GM19193 (cell line): Measurements from ENCODE around the gene PRR7.

ENCODE experiments used
- POLR2A ChIP-seq: IDR thresholded peaks from 4 replicates; pipeline ENCODE4 v1.6.1; 2011; ENCODE audit not compliant: insufficient read depth, insufficient read length; ENCODE audit errors: extremely low read depth

Gene PRR7

DNA sequence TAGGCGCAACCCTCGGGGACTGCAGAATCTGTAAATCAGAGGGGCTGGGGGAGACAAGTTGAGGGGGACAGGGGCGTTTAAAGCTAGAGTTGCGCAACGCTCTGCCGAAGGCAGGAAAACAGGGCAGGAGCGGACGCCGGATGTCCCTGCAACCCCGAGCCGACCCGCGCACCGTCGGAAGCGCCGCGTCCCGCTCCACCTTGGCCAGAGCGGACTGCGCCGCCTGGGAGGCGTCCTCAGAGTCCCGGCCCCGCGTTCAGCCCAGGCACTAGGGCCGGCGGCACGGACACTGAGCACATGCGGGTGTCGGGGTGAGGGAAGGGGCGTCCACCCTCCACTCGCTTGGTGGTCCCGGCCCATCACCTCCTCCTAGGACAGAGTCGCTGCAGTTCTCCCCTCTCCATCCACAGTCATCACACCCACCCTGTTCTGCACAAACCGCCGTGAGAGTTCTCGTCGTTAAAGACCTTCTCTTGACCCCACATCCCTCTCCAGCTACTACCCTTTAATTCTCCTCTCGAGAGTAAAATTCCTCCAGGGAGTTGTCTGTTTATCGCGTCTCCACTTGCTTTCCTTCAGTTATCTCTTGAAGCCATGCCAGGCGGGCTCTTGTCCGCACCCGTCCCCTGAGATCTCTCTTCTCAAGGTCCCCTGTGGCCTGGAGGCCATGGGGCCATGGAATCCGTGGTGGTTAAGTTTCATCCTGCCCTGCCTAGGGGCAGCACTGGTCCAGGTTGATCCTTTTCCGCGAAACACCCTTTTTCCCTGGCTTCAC, 51.6 kb downstream of the PRR7 start:
- TF ChIP-seq POLR2A = no peak

DNA sequence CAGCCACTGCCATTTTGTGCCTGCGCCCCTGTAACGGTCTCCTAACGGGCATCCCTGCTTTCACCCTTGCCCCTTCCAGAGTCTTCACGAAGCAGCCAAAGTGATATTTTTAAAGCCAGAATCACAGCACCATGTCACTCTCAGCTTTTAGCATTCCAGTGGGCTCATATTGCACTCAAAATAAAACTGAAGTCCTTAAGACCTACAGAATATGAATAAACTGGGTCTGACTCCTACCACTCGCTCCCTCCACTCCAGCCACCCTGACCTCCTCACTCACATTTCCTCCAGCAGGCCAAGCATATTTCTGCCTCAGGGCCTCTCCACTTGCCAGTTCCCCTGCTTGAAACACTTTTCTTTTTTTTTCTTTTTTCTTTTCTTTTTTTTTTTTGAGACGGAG, 53.2 kb downstream of the PRR7 start:
- no peak for TF ChIP-seq POLR2A

DNA sequence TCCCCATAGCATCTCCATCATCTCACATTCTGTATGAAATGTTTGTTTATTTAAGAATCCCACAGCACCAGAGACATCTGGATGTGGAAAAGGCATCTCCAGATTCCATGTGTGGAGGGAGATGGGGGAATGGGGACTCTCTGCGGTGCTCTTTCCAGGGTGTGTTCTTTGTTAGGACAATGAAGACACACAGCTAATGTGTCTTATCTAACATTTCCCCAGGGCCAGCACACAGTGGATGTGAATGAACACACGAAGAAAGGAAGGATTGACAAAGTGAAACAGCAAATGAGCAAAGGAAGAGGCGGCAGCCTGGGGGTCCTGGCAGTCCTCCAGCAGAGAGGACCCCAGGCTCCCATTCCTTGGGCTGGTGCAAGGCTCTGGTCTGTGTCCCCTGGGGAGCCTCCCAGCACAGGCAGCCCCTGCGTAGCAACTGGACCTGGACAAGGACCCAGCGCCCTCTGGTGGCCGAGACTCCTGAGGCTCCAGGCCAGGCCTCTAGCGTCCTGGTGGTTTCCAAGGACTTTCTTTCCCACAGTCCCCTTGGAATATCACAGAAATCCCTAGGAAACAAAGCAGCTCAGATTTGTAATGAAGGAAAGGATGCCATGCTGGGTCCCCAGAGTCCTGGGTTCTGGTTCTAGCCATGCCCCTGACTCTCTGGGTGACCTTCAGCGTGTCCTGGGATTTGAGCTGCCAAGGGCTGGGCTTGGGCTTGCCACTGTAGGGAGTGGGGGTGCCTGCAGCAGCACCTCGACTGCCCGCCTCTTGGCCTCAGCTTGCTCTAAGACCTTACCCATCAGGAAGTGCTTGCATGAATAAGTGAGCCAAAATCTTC, 54.3 kb downstream of the PRR7 start:
- TF ChIP-seq POLR2A = peak; percentile 41

DNA sequence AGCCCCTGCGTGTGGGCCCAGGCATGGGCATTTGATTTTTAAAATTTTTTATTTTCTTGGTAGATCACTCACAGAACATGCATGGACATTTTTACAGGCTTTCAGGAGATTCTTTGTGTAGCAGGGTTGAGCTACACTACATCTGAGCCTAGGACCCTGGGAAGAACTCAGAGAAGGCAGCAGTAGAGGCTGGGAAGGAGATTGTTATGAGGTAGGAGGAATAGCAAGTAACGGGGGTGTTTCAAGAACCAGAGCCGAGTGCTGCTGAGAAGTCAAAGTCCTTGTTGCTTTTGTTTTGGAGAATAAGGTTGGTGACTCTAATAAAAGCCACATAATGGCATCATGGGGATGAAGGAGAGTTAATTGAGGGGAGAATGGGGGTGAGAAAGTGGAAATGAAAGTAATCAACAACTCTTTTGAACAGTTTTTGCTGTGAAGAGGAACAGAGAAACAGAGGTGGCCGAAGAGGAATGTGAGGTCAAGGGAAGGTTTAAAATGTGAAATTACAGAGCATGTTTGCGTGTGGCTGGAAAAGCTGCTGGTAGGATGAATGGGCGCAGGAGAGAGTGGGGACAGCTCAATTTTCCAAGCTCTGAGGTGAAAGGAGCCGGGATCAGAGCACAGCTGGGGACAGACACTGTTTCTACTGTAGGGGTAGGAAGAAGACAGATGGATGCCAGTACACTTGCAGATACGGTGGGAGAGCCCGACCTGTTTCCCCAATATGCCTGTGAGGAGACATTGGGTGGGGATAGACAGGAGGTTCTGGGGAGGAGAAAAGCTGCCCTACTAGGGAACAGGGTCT, 55.5 kb downstream of the PRR7 start:
- TF ChIP-seq POLR2A = no peak

DNA sequence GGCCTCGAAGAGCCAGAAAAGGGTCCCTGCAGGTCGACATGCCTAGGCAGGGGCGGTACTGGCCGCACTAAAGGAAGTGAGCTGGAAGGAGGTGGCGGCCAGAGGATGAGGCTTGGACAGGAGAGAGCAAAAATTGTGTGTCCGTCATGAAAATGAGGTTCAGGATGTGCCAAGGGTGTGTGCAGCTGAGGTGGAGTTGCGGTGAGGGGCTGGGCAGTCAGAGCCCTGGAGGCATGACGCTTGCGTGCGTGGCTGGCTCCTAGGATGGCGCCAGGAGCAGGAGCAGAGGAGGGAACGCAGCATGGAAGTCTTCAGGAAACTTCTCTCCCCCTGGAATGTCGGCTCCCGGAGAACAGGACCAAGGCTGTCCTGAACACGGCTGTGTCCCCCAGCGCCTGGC, 56.3 kb downstream of the PRR7 start:
- peak; percentile 19 for TF ChIP-seq POLR2A

DNA sequence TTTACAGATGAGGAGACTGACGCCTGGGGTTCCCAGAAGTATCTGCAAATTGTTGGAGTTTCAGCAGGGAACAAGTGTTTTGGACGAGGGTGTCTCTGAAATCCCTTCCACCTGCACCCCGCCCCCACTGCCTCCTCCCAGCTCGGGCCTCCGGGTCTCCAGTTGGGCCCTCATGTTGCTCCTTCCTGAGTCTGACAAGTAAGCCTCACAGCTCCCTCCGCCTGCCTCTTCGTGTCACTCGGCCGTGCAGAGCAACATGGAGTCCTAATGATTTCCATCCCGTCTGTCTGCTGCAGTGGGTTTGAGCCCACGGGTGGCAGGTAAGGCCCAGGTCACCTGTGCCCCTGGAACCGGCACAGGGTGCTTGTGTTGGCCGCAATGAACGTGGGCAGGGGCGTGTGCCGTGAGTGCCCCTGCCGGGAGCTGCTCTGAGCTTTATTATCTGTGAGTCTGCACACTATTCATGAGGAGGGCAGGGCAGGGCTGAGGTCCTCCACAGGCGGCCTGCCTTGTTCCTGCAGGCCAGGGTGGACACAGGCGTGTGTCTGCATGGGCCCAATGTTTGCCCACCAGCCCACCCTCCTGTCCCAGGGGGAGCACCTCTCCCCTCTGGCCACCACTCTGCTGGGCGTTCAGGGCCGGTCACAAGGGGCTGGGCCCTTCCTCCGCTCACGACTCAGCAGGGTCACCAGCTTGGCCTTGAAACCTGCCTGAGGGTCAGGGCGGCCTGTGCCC, 56.9 kb downstream of the PRR7 start:
- no peak for TF ChIP-seq POLR2A

DNA sequence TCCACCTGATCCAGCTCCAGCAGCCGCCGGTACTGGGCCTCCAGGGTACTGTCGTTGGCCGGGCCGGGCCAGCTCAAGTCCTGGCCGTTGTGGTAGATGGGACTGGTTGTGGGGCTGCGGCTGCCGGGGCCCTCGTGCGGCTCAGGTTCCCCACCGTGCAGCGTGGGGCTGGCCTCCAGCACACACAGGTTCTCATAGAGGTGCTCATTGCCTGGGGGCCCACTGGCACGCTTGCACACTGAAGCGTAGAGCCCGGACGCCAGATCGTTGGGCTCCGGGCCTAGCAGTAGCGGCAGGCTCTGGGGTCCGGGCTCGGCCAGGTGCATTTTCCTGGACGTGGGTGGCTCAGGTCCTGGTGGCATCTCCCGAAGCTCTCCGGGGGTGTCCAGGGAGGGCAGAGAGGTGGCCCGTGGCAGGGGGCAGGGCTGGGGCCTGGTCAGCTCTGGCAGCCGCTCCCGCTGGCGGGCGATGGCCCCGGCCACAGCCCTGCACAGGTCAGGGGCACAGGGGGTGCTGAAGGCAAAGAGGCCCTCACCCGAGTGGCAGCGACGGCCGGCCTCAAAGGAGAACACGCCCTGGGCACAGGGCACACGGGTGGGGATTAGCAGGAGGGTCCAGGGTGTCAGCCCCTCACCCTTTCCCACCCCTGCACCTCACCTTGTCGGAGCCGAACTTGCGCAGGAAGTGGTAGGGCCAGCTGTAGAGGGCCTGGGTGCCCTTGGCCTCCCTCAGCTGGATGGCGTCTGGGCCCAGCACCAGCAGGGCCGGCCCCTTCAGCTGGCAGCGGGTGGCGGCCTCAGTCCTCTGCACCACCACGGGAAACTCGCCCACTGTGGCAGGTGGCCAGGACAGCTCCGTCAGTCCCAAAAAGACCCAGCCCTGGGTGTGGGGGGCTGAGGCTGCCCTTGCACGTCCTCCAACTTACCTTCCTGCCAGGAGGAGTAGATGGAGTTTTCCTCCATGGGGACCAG, 57.8 kb downstream of the PRR7 start:
- no peak for TF ChIP-seq POLR2A

DNA sequence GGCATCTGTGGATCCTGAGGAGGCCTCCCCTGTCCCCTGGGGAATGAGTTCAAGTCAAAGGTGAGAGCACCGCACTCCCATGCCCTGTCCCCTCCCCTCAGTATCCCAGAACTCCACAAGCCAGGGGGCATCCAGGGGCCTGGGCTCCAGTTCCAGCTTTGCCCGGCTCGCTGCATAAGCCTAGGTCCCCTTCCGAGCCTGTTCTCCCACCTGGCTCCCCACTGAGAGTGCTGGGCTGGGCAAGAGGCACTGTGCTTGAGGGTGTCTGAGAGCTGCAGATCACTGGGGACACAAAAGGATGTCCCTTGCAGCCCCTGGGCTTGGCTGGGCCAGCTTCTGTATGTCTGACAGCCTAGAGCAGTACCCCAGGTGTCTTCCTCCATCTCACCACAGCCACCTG, 58.5 kb downstream of the PRR7 start:
- no peak for TF ChIP-seq POLR2A
